Right kidney (tissue), 1 donor: Measurements from ENCODE around the gene ANGEL1.

ENCODE experiments used
- DNase-seq: peaks from one replicate; pipeline ENCODE4 v3.0.0-alpha.2; 2016

Gene ANGEL1

GRCh38 chr14:76826122-76826521 lies 13.4 kb upstream of the ANGEL1 start, which contains the start of gene LRRC74A:
Gene LRRC74A, plus strand, starts transcription at chr14:76826408. Its CDS starts 290 bp downstream, at chr14:76826698.
- DNase-seq, result no peak

- no peak for DNase-seq
Measured at GRCh38 chr14:76820700-76821099, 8.0 kb upstream of the ANGEL1 start.

- no peak for DNase-seq
Measured at GRCh38 chr14:76814726-76815645, 2.3 kb upstream of the ANGEL1 start.

- no peak for DNase-seq
Measured at GRCh38 chr14:76812093-76812421, 625 bp downstream of the ANGEL1 start.

GRCh38 chr14:76811561-76811960 lies 1.1 kb downstream of the ANGEL1 start:
- no peak for DNase-seq

- DNase-seq, result peak; percentile 34
Measured at GRCh38 chr14:76810953-76811400, 1.7 kb downstream of the ANGEL1 start.

- DNase-seq, result no peak
Measured at GRCh38 chr14:76810525-76810924, 2.2 kb downstream of the ANGEL1 start.

GRCh38 chr14:76808990-76809389 lies 3.7 kb downstream of the ANGEL1 start:
- DNase-seq, result no peak

GRCh38 chr14:76808011-76808410 lies 4.7 kb downstream of the ANGEL1 start:
- DNase-seq, result no peak

GRCh38 chr14:76806446-76806845 lies 6.2 kb downstream of the ANGEL1 start:
- no peak for DNase-seq

GRCh38 chr14:76793956-76794355 lies 18.7 kb downstream of the ANGEL1 start:
- no peak for DNase-seq

GRCh38 chr14:76793324-76793723 lies 19.4 kb downstream of the ANGEL1 start:
- DNase-seq, result no peak

- DNase-seq, result no peak
Measured at GRCh38 chr14:76792422-76792821, 20.3 kb downstream of the ANGEL1 start.

- DNase-seq, result no peak
Measured at GRCh38 chr14:76786601-76787000, 26.1 kb downstream of the ANGEL1 start.

- DNase-seq, result peak; percentile 72
Measured at GRCh38 chr14:76784881-76785280, 27.8 kb downstream of the ANGEL1 start.

- DNase-seq, result no peak
Measured at GRCh38 chr14:76784266-76784874, 28.3 kb downstream of the ANGEL1 start.

GRCh38 chr14:76782885-76783566 lies 29.7 kb downstream of the ANGEL1 start:
- DNase-seq, result no peak

GRCh38 chr14:76782115-76782884 lies 30.4 kb downstream of the ANGEL1 start:
- DNase-seq, result no peak

GRCh38 chr14:76781648-76782051 lies 31.0 kb downstream of the ANGEL1 start:
- no peak for DNase-seq

GRCh38 chr14:76780875-76781647 lies 31.6 kb downstream of the ANGEL1 start:
- no peak for DNase-seq

GRCh38 chr14:76780360-76780759 lies 32.3 kb downstream of the ANGEL1 start:
- no peak for DNase-seq

- DNase-seq, result no peak
Measured at GRCh38 chr14:76780058-76780345, 32.7 kb downstream of the ANGEL1 start.
